Stimulated activated CD4-positive, alpha-beta T cell treated with anti-CD3 and anti-CD28 coated beads, Interleukin-1b, Interleukin-23, amount 100 ng/mL, for 1 hour (primary cell): ENCODE measurements around the gene PRR27.

Experiments used
- DNase-seq, 2 donors: peaks; one replicate each; pipeline ENCODE4 v3.0.0-alpha.2; 2020; ENCODE audit warnings: low read depth in 2 of 2

The PRR27 gene

GRCh38 chr4:70153937-70154336, at the start of gene PRR27:
Gene PRR27, plus strand, starts transcription at chr4:70154237. Its CDS starts 139 bp downstream, at chr4:70154376.
- no peak for DNase-seq

DNA sequence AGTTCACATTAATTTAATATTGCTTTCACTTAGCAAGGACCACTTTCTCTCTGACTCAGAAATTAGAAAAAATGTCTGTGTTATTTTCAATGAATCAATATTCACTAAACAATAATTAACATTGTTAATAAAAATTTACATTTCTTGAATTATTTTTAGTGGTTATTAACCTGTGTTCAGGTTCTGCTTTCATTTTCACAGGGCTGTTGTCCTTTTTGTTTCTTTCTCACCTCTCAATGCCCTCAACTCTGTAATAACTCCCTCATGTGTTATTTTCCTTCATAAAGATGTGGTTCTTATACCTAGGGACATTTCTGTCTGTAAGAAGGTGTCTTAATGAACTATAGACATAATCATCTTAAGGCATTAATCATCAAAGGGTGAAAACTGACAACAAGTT, 43.1 kb upstream of the PRR27 start:
- DNase-seq: no peak

GRCh38 chr4:70113656-70114055, 40.4 kb upstream of the PRR27 start:
- DNase-seq: no peak

- DNase-seq: no peak
Measured at GRCh38 chr4:70114096-70114495, 39.9 kb upstream of the PRR27 start.

DNA sequence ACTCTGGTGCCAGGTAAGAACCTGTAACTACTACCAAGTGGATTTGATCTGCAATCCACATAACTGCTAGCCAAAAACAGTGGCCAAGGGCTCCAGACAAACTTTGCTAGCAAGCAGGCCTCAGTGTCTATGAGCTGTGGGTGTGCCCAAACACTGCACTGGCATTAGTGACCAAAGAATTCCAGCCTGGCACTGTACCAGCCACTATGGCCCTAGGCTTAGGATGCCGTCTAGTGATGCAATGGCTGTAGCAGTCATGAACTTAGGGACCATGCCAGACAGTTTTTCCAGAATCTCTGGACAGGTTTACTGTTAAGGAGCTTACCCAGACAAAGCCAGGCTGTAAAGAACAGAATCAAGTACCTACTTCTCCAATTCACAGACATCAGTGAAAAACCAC, 33.7 kb upstream of the PRR27 start:
- DNase-seq: no peak

DNA sequence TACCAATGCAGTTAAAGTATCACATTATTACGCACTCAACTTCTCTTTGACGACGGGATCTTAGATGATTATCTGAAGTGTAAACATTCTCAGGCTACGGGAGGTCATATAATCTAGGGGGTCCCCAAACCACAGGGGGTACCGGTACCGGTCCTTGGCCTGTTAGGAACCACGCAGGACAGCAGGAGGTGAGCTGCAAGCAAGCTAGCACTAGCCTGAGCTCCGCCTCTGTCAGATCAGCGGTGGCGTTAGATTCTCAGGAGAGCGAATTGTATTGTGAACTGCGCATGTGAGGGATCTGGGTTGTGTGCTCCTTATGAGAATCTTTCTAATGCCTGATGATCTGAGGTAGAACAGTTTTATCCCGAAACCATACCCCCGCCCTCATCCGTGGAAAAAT, 20.6 kb upstream of the PRR27 start:
- DNase-seq: no peak

GRCh38 chr4:70138751-70139150, 15.3 kb upstream of the PRR27 start:
- DNase-seq: no peak

DNA sequence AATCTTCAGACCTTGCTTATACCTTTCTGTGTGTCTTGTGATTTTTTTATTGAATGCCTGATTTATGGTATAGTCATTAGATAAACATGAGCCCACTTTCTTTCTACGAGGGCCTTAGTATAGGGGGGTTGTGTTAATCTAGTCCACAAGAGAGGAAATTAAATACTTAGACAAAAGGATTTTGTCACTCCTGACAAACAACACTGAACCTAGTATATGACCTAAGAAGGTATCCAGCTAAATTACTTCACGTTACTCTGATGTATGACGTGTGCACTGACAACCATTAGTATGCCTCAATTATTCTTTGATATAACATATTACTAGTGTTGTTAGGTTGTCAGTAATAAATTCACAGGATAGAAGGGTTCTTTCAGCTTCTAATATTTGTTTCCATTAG, 2.8 kb upstream of the PRR27 start:
- DNase-seq: no peak

DNA sequence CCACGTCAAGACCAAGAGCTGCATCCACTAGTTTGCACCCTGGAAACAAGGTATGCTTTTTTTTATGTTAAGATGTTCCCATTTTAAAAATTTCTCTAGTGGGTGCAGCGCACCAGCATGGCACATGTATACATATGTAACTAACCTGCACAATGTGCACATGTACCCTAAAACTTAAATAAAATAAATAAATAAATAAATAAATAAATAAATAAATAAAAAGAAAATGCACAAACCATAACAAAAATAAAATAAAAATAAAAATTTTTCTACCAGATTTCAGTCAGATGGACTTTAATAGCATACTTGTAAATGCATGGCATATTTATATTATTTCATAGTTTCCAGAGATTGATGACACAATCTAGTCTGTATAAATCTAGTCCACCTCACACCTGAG, 1.9 kb upstream of the PRR27 start:
- no peak for DNase-seq

GRCh38 chr4:70158576-70158975, 4.5 kb downstream of the PRR27 start:
- DNase-seq: no peak

DNA sequence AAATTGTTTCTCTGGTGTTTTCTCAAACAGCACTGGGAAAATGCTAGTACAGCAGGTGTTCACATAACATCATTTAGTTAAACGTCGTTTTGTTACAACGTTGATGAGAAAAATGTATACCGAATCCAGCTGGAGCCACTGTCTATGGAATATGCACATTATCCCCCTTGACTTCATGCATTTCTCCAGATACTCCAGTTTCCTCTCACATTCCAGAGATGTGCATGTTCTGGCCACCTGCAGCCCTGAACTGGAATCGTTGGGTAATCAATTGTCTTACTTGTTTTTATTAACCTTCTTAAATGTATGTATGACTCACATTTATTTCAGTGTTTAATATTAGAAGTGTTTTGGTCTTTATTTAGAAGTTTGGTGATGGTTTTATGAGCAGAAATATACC, 23.1 kb downstream of the PRR27 start:
- DNase-seq: no peak

GRCh38 chr4:70178075-70178660, 24.1 kb downstream of the PRR27 start:
- no peak for DNase-seq

DNA sequence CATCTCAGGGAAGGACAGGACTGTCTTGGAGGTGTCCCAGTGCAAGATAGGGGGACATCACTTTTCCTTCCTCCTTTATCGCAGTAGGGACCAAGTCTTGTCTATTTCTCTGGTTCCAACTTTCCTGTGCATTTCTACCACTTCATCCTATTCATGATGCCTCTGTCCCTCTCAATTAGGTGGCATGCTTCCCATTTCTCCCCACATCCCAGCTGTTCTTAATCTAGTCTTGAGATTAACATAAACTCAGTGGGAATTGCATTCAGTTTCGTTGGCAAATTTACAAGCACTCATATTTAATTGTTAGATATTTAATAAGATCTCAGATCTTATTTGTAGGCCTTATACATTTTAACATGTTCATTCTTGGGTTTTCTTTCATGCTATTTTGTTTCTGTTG, 25.8 kb downstream of the PRR27 start:
- no peak for DNase-seq

DNA sequence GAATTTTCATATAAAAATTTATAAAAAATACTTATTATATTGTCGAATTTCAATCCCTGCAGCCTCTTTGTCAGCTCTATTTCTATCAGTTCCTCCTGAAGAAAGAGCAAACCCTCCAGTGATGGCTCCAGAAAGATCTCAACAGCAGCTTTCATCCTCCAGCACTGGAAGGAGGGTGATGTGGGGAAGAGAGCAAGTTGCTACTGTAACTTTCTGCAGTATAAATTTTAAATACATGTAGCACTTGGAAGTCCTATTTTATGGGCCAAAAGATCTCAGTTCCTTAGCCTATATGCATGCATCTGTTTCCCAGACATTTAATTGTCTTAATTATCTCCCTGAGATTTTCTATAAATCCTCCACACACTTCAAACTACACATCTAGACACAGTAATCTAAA, 27.8 kb downstream of the PRR27 start:
- DNase-seq: no peak

DNA sequence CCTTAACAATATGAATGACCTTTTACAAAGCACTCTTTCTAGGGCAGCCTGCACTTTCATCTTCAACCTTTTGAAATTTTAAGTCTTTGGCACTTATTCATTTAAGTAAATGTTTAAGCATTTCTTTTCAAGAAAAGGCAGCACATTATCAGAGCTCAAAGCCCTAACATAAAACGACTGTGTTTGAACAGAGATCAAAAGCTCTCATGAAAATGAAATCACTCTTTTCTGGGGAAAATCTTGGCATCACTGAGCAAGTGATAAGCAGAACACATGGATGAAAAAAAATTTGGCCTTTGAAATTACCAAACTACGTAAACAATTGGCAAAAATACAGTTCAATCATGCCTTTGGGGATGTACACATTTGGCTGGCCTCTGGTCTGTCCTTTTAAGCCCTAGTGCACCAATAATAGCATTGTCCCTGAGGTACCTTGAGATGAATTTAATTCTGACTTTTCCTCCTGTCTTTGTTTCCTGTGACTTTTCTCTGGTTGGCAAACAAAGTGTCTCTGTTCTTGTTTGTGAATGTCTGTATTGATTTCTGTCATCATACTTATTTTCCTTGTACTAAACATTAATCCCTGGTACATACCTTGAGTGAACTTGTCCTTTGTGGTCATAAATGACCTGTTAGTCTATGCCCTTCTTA, 28.6 kb downstream of the PRR27 start:
- no peak for DNase-seq

DNA sequence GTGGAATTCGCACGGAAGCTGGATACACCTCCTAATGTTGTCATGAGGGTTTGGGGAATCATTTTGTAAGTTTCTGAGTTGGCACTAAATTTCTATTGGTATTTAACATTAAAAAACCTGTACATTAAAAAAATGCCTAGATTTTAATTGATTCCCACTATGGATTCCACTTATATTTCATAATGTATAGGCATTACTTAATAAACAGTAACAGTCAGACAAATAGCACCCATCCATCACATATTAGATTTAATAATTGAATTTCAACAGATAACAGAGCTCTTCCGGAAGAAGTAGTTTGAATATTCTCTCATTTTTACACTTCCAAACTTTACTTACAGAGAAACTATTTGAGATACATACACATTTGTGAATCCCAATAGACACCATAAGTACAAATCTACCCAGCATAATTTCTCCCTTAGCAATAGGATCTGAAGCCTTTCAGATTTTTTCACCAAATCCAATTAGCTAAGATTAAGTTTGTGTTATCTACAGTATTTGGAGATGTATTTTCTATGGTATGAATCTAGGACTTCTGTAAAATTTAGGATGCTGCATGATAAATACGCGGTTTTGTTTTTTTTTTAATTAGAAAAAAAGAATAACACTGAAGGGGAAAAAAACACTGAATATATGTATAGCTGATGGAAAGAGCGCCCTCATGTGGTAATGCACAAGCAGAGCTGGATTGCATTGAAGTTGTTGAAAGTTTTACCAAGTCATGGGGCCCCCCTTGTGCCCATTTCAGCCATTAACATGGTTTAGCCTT, 29.3 kb downstream of the PRR27 start:
- DNase-seq: no peak

GRCh38 chr4:70183940-70184246, 29.9 kb downstream of the PRR27 start:
- DNase-seq: no peak

- no peak for DNase-seq
Measured at GRCh38 chr4:70187216-70187615, 33.2 kb downstream of the PRR27 start.

- DNase-seq: no peak
Measured at GRCh38 chr4:70190579-70190978, 36.5 kb downstream of the PRR27 start.

DNA sequence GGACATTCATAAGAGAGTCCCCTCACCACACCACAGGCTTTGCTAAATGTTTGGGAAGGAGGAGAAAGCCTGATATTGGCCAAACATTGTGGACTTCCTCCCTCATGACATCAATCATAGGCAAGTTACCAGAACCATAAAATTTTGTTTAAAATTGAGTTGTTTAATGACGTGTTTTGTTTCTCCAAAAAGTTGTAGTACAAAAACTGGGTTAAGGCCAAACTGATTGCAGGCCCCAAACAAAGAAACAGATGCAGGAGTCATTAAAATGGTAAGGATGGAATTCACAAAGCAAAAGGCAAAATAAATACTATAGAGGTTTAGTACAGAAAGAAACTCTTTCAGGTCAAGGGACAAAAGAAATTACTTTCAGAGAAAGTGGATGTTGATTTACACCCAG, 37.6 kb downstream of the PRR27 start:
- DNase-seq: no peak

- DNase-seq: no peak
Measured at GRCh38 chr4:70192895-70193294, 38.9 kb downstream of the PRR27 start.

DNA sequence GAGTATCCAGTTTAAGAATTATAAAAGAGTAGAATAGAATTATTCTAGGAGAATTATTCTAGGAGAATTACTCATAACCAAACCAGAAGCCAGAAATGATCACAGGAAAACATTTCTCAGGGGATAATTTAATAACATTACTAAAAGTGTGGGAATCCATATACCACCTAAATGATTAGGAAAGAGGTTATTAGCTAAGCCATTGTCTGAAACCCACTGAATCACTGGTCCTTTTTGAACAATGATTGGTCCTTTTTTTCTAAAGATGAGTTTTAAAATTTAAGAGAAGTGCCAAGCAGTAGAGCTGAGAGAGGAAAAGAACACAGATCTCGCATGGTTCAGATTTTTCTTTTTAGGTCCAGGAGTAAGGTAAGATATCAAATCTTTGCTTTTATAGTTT, 41.4 kb downstream of the PRR27 start, which contains the start of gene ODAM:
ODAM (plus strand) TSS at position 301 of the 400 bp plus-strand sequence. CDS start 819 bp downstream, outside the sequence.
- no peak for DNase-seq

- DNase-seq: no peak
Measured at GRCh38 chr4:70196857-70197256, 42.8 kb downstream of the PRR27 start.
